Endodermal cell (in vitro differentiated cells): ENCODE data around the gene MPPED2. TPM values are rescaled to one million over a fixed set of nuclear protein-coding genes. Genes with fewer than 3 reads are reported as not detected.

Experiments used
- DNase-seq: peaks from one replicate; pipeline ENCODE4 v3.0.0-alpha.2; 2017
- H3K27ac ChIP-seq: 2 replicates; pipeline ENCODE4 v1.5.1; 2013; ENCODE audit warnings: mild to moderate bottlenecking, low read depth, low read length, moderate library complexity
- H3K27me3 ChIP-seq: 2 replicates; pipeline ENCODE4 v1.6.1; 2013; ENCODE audit warnings: mild to moderate bottlenecking, low read length, moderate library complexity; ENCODE audit not compliant: insufficient read depth, control insufficient read depth, poor library complexity, severe bottlenecking
- H3K36me3 ChIP-seq: 2 replicates; pipeline ENCODE4 v1.7.0; 2013; ENCODE audit warnings: mild to moderate bottlenecking, low read length, moderate library complexity; ENCODE audit not compliant: control insufficient read depth, insufficient read depth
- H3K4me1 ChIP-seq: one replicate; pipeline ENCODE4 v1.7.0; 2013; ENCODE audit warnings: low read length; ENCODE audit not compliant: control insufficient read depth, insufficient read depth
- H3K4me3 ChIP-seq: 2 replicates; pipeline ENCODE4 v1.5.1; 2013; ENCODE audit warnings: mild to moderate bottlenecking, low read length, moderate library complexity
- H3K9ac ChIP-seq: 2 replicates; pipeline ENCODE4 v1.6.1; 2013; ENCODE audit warnings: mild to moderate bottlenecking, low read length, moderate library complexity; ENCODE audit not compliant: poor library complexity, severe bottlenecking; ENCODE audit errors: extremely low read depth
- H3K9me3 ChIP-seq: 2 replicates; pipeline ENCODE4 v1.6.1; 2013; ENCODE audit warnings: mild to moderate bottlenecking, low read length, moderate library complexity; ENCODE audit not compliant: control insufficient read depth
- H3K27ac Mint-ChIP-seq: 2 replicates; pipeline ENCODE4 v1.8.0; 2020; ENCODE audit warnings: mixed read lengths
- H3K27me3 Mint-ChIP-seq: 2 replicates; pipeline ENCODE4 v1.8.0; 2021; ENCODE audit warnings: mild to moderate bottlenecking, mixed read lengths; ENCODE audit not compliant: insufficient read depth
- H3K36me3 Mint-ChIP-seq: 2 replicates; pipeline ENCODE4 v1.8.0; 2020; ENCODE audit warnings: low read depth, mixed read lengths
- H3K4me1 Mint-ChIP-seq: 2 replicates; pipeline ENCODE4 v1.8.0; 2020; ENCODE audit warnings: mixed read lengths
- H3K4me3 Mint-ChIP-seq: 2 replicates; pipeline ENCODE4 v1.8.0; 2020; ENCODE audit warnings: mild to moderate bottlenecking, moderate library complexity, mixed read lengths
- H3K9me3 Mint-ChIP-seq: 2 replicates; pipeline ENCODE4 v1.8.0; 2020; ENCODE audit warnings: mild to moderate bottlenecking, mixed read lengths
- CTCF ChIP-seq: fragments of 200-600 bp; sonication (generic); conservative IDR thresholded peaks from 2 replicates; pipeline ENCODE4 v1.5.0; 2021; ENCODE audit warnings: antibody characterized with exemption, mild to moderate bottlenecking
- WGBS, 2 experiments: methylation state at CpG; one replicate each; pipeline versions ENCODE4 v1.1.5 to v1.1.7; 2013; ENCODE audit warnings: missing lambda C conversion rate in 2 of 2, mixed read lengths in 1 of 2; ENCODE audit not compliant: insufficient coverage in 1 of 2, insufficient read length in 1 of 2; 5-methylcytosine and 5-hydroxymethylcytosine counted together
- total RNA-seq, 2 donors: library from RNA; stranded (reverse); fragmentation: NEBNext Ultra II Directional in 1 of 2; extraction: Animal tissue kit (Norgen Biotek cat#: 25700) in 1 of 2; gene quantifications; 2 replicates in 1 of 2; 3 replicates in 1 of 2; pipeline ENCODE4 v1.2.1, GENCODE V29; 2021

Gene MPPED2
- total RNA-seq, 2 donors from 2014 or later: 1.5 to 16.4 TPM

GRCh38 chr11:30580573-30580972, 5.6 kb downstream of the MPPED2 start:
- Histone ChIP-seq H3K27ac (no peak overlapping the region), H3K36me3 (peaks cover 18% of the 10 kb centered on the region), H3K4me3 (no peak overlapping the region), H3K9ac (no peak overlapping the region), H3K27me3 (peaks cover 39% of the 10 kb centered on the region), H3K9me3 (peaks cover 8% of the 10 kb centered on the region), H3K4me1 (no peaks in the 10 kb centered on the region)
- Mint-ChIP-seq H3K4me3 (no peak overlapping the region), H3K27ac (no peak overlapping the region), H3K4me1 (peaks cover 22% of the 10 kb centered on the region), H3K36me3 (peaks cover 13% of the 10 kb centered on the region), H3K9me3 (no peaks in the 10 kb centered on the region), H3K27me3 (peaks cover 24% of the 10 kb centered on the region)
- 95 to 100% methylated on average over 3 to 4 of the region's 4 CpGs for WGBS, 2 experiments
- DNase-seq: no peak
- no peak for TF ChIP-seq CTCF

DNA sequence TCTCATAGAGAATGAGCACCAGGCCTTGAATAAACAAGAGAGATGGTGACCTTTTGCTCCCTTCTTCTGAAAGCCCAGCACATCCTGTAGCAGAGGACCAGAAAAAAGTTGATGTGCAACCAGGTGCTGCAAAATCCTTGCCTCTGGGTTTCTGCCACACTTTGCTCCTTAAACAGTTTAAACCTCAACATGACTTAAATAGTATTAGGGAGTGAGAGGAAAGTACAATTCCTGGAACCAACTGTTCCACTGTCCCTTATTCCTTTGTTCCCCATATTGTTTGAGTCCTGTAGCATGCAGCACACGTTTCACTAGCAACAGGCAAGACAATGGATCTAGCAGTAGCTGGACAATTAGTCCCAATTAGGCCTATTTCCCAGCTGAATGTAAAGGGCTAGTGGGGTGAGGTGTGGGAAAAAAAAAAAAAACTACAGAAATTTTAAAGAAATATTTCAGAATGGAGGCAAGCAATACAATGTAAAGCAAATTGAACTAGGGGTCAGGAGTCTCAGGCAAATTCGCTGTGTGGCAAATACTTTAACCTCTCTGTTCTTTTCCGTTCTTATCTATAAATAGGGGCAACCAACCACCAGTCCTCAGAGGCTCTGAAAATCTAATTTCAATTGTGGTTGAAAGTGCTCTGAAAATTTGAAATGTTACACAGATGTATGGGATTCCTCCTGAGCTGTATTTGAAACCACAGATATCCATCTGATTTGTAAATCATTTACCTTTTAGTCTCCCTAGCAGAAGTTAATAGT, 6.6 kb downstream of the MPPED2 start:
- H3K9me3 Mint-ChIP-seq: no peaks in the 10 kb centered on the region
- no peak for DNase-seq
- peaks cover 22% of the 10 kb centered on the region for H3K27me3 Mint-ChIP-seq
- Histone ChIP-seq H3K9me3 (peaks cover 8% of the 10 kb centered on the region), H3K27me3 (peaks cover 32% of the 10 kb centered on the region), H3K9ac (no peak overlapping the region), H3K36me3 (peaks cover 18% of the 10 kb centered on the region), H3K4me3 (no peak overlapping the region), H3K27ac (no peak overlapping the region), H3K4me1 (no peaks in the 10 kb centered on the region)
- no peak overlapping the region for H3K4me3 Mint-ChIP-seq
- TF ChIP-seq CTCF: no peak
- peaks cover 26% of the 10 kb centered on the region for H3K4me1 Mint-ChIP-seq
- WGBS, 2 experiments: 93% methylated on average over 3 of the region's 3 CpGs; no CpG with 5 or more reads in 1 of the 2 experiments
- H3K27ac Mint-ChIP-seq: no peak overlapping the region
- peaks cover 13% of the 10 kb centered on the region for H3K36me3 Mint-ChIP-seq

- peaks cover 22% of the 10 kb centered on the region for H3K4me1 Mint-ChIP-seq
Measured at GRCh38 chr11:30578406-30578805, 7.7 kb downstream of the MPPED2 start.

More at GRCh38 chr11:30578406-30578805, 7.7 kb downstream of the MPPED2 start:
- Mint-ChIP-seq H3K27me3 (peaks cover 10% of the 10 kb centered on the region), H3K36me3 (peaks cover 13% of the 10 kb centered on the region), H3K4me3 (no peak overlapping the region), H3K27ac (no peak overlapping the region), H3K9me3 (no peaks in the 10 kb centered on the region)
- Histone ChIP-seq H3K9me3 (peaks cover 8% of the 10 kb centered on the region), H3K4me1 (no peaks in the 10 kb centered on the region), H3K27me3 (peaks cover 20% of the 10 kb centered on the region), H3K9ac (no peak overlapping the region), H3K36me3 (peaks cover 18% of the 10 kb centered on the region), H3K4me3 (no peak overlapping the region), H3K27ac (no peak overlapping the region)
- no peak for TF ChIP-seq CTCF
- DNase-seq: no peak
- WGBS, 2 experiments: 90 to 100% methylated on average over 1 of the region's 1 CpG
